Esophagus muscularis mucosa (tissue), 4 donors: Measurements from ENCODE around the gene BMX. TPM values are rescaled to one million over a fixed set of nuclear protein-coding genes. Genes with fewer than 3 reads are reported as not detected.

Experiments used
- DNase-seq: peaks from one replicate; pipeline ENCODE4 v3.0.0-alpha.2; 2017; ENCODE audit errors: extremely low spot score
- H3K27ac ChIP-seq, 4 donors: fragments of 200-600 bp; sonication (generic); replicated peaks in 1 of 4; 1 replicate in 3 of 4; 2 replicates in 1 of 4; pipeline ENCODE4 v1.5.1; 2016 to 2019; ENCODE audit warnings: mild to moderate bottlenecking in 1 of 4
- H3K27me3 ChIP-seq, 4 donors: fragments of 200-600 bp; sonication (generic); one replicate each; pipeline versions ENCODE4 v1.5.1 to v1.6.0; 2016 to 2019
- H3K36me3 ChIP-seq, 4 donors: fragments of 200-600 bp; sonication (generic); one replicate each; pipeline ENCODE4 v1.5.1; 2016 to 2019
- H3K4me1 ChIP-seq, 4 donors: fragments of 200-600 bp; sonication (generic); one replicate each; pipeline ENCODE4 v1.5.1; 2016 to 2019
- H3K4me3 ChIP-seq, 4 donors: fragments of 200-600 bp; sonication (generic); 1 replicate in 2 of 4; 2 replicates in 2 of 4; pipeline ENCODE4 v1.5.1; 2016 to 2019; ENCODE audit warnings: mild to moderate bottlenecking in 4 of 4, moderate library complexity in 1 of 4
- H3K9me3 ChIP-seq, 4 donors: fragments of 200-600 bp; sonication (generic); 1 replicate in 3 of 4; 2 replicates in 1 of 4; pipeline ENCODE4 v1.5.1; 2016 to 2019
- EP300 ChIP-seq: sonication (generic); formaldehyde crosslinking; IDR thresholded peaks from one replicate; pipeline ENCODE4 v1.6.1; 2017; ENCODE audit warnings: antibody characterized with exemption
- POLR2A ChIP-seq: fragments of 450-650 bp; IDR thresholded peaks from one replicate; pipeline ENCODE4 v1.6.1; 2017; ENCODE audit warnings: antibody characterized with exemption, moderate library complexity, mild to moderate bottlenecking, low read depth
- POLR2AphosphoS5 ChIP-seq, 2 donors: sonication (generic); formaldehyde crosslinking; IDR thresholded peaks; one replicate each; pipeline ENCODE4 v1.6.1; 2017; ENCODE audit warnings: antibody characterized with exemption in 2 of 2
- WGBS: methylation state at CpG from one replicate; pipeline ENCODE4 v1.1.5; 2018; 5-methylcytosine and 5-hydroxymethylcytosine counted together
- intact Hi-C: fragments of 100-400 bp; cut with DNase I; formaldehyde crosslinking; loops from one replicate; pipeline ENCODE4 v1.15.1; 2023
- total RNA-seq, 4 donors: library from RNA; depleted of rRNA; stranded (reverse); fragments of >200 nt; gene quantifications; one replicate each; pipeline versions ENCODE4 v1.1.0 to v1.2.1, GENCODE V29; 2016
- TF ChIP-seq, protein P1 (sequence below), 3 experiments: fragments of 200-600 bp in 2 of 3; fragments of 450-650 bp in 1 of 3; sonication (generic) in 2 of 3; IDR thresholded peaks; one replicate each; pipeline ENCODE4 v1.5.1; 2017 to 2019; ENCODE audit warnings: antibody characterized with exemption in 3 of 3, mild to moderate bottlenecking in 2 of 3, moderate library complexity in 1 of 3

Gene BMX
- total RNA-seq, 4 donors from 2014 or later, result 2.0 to 2.9 (median 2.7) TPM

DNA sequence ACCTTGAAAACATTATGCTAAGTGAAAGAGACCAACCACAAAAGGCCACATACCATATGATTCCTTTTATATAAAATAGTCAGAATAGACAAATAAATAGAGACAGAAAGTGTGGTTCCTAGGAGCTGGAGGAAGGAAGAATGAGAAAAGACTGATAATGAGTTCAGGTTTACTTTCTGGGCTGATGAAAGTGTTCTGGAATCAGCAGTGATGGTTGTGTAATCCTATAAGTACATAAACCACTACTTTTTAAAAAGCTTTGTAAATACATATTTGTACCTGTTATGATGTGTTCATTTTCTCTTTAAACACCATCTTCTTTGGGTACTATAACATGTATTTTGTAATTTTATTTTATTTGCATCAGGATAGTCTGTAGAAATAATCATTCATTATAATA lies 28.1 kb upstream of the BMX start:
- no peak for DNase-seq
- TF ChIP-seq, protein P1, sequence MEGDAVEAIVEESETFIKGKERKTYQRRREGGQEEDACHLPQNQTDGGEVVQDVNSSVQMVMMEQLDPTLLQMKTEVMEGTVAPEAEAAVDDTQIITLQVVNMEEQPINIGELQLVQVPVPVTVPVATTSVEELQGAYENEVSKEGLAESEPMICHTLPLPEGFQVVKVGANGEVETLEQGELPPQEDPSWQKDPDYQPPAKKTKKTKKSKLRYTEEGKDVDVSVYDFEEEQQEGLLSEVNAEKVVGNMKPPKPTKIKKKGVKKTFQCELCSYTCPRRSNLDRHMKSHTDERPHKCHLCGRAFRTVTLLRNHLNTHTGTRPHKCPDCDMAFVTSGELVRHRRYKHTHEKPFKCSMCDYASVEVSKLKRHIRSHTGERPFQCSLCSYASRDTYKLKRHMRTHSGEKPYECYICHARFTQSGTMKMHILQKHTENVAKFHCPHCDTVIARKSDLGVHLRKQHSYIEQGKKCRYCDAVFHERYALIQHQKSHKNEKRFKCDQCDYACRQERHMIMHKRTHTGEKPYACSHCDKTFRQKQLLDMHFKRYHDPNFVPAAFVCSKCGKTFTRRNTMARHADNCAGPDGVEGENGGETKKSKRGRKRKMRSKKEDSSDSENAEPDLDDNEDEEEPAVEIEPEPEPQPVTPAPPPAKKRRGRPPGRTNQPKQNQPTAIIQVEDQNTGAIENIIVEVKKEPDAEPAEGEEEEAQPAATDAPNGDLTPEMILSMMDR (IDR thresholded peaks at IDR 0.05), result no peak
- TF ChIP-seq EP300 (no peak), POLR2A (no peak), POLR2AphosphoS5 (IDR thresholded peaks at IDR 0.05) (no peak)
- H3K9me3 ChIP-seq, result no peaks in the 10 kb centered on the region
- peaks cover 0 to 5% (median 0%) of the 10 kb centered on the region in 4 donors for H3K4me1 ChIP-seq
- H3K27ac ChIP-seq, result no peak overlapping the region
- intact Hi-C loops, result loop anchor here (5.0 kb wide), 1 partner anchor 90 kb away; no protein-coding TSS in a partner anchor
- H3K4me3 ChIP-seq, result no peak overlapping the region
- H3K27me3 ChIP-seq, result no peaks in the 10 kb centered on the region
- H3K36me3 ChIP-seq, result no peaks in the 10 kb centered on the region

DNA sequence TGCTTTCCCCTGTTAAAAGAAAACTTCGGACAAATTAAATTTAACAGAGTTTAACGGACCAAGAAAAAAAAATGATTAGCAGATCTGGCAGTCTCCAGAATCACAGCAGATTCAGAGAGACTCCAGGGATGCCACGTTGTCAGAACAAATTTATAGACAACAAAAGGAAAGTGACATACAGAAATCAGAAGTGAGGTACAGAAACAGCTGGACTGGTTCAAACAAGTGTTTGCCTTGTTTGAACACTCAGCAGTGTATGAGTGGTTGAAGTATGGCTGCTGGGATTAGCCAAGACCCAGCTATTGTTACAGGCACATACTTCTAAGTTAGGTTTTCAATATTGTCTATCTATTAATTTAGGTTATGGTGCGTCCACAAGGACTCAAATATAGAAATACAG lies 26.6 kb upstream of the BMX start:
- Histone ChIP-seq H3K4me3 (no peak overlapping the region), H3K9me3 (no peaks in the 10 kb centered on the region), H3K4me1 (no peaks in the 10 kb centered on the region), H3K27me3 (no peaks in the 10 kb centered on the region), H3K36me3 (peaks cover 0 to 8% (median 3%) of the 10 kb centered on the region in 4 donors), H3K27ac (no peak overlapping the region)
- DNase-seq, result no peak
- TF ChIP-seq POLR2A (no peak), EP300 (no peak), POLR2AphosphoS5 (IDR thresholded peaks at IDR 0.05) (no peak)
- TF ChIP-seq, protein P1 (IDR thresholded peaks at IDR 0.05), result no peak
- 80% methylated on average over 4 of the region's 4 CpGs for WGBS
- intact Hi-C loops, result loop anchor here (5.0 kb wide), 1 partner anchor 88 kb away; no protein-coding TSS in a partner anchor

DNA sequence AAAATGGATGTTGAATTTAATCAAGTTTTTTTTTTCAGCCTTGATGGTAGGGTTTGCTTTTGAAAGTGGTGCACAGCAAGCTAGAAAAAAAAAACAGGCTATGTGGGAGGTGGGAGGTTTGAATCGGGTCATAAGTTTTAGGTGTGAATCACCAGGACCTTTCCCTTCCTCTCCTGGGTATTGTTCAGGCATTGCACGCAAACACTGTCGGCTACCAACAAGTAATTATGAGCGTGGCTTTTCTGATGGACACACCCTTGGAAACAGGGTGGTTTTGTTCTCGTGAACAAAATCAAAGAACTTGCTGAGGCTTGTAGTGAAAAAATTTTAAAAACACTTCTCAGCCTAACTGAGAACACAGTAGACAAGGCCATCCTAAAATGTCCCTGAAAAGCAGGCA lies 25.6 kb upstream of the BMX start:
- intact Hi-C loops, result no loop called here
- no peaks in the 10 kb centered on the region for H3K4me1 ChIP-seq
- WGBS, result 79% methylated on average over 5 of the region's 5 CpGs
- no peak overlapping the region for H3K27ac ChIP-seq
- no peak overlapping the region for H3K4me3 ChIP-seq
- no peaks in the 10 kb centered on the region for H3K27me3 ChIP-seq
- DNase-seq, result no peak
- peaks cover 0 to 11% (median 4%) of the 10 kb centered on the region in 4 donors for H3K36me3 ChIP-seq
- no peaks in the 10 kb centered on the region for H3K9me3 ChIP-seq
- TF ChIP-seq EP300, result no peak
- TF ChIP-seq POLR2AphosphoS5 (IDR thresholded peaks at IDR 0.05), result no peak
- no peak for TF ChIP-seq POLR2A
- TF ChIP-seq, protein P1 (IDR thresholded peaks at IDR 0.05), result no peak

DNA sequence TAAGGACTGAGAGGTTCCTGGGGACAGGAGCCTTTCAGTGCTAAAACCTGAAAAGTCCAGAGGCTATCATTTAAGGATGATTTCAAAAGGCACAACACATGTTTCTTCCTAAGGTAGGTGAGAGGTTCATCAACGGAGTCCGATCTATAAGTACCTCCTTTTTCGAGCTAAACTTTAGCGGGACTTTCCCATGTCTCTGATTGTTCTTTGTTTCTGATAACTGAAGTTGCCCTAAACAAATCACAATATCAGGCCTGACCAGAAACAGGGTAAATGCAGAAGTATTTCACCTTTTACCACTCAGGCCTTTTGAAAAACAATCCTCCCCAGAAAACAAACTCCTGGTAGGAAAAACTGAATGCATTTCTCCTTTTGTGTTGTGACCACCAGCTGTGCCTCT lies 25.1 kb upstream of the BMX start:
- Histone ChIP-seq H3K27me3 (no peaks in the 10 kb centered on the region), H3K4me1 (no peaks in the 10 kb centered on the region), H3K4me3 (no peak overlapping the region), H3K9me3 (no peaks in the 10 kb centered on the region), H3K36me3 (peaks cover 0 to 11% (median 4%) of the 10 kb centered on the region in 4 donors), H3K27ac (no peak overlapping the region)
- no peak for DNase-seq
- no peak for TF ChIP-seq POLR2AphosphoS5 (IDR thresholded peaks at IDR 0.05)
- TF ChIP-seq EP300, result no peak
- TF ChIP-seq, protein P1 (IDR thresholded peaks at IDR 0.05), result no peak
- no peak for TF ChIP-seq POLR2A
- WGBS, result 83% methylated on average over 4 of the region's 4 CpGs
- intact Hi-C loops, result no loop called here

DNA sequence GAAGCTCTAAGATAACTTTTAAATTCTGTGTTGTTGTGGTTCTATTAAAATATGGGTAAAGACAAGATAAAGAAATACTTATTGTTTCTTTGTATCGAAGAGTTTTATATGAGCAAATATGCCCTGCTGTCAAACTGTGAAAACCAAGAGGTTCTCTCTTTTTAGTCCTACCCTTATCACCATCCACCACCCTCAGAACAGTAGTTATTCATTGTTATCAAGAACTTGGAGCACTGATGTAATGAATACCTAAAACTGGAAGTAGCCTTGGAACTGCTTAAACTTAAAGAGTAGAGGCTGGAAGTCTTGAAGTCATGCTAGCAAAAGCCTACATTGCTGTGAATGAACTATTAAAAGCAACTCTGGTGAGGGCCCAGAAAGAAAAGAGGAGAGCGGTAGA lies 16.7 kb upstream of the BMX start:
- Histone ChIP-seq H3K4me3 (no peak overlapping the region), H3K27ac (no peak overlapping the region), H3K9me3 (no peaks in the 10 kb centered on the region), H3K4me1 (no peaks in the 10 kb centered on the region), H3K27me3 (no peaks in the 10 kb centered on the region), H3K36me3 (peaks cover 0 to 4% (median 0%) of the 10 kb centered on the region in 4 donors)
- no peak for TF ChIP-seq POLR2AphosphoS5 (IDR thresholded peaks at IDR 0.05)
- TF ChIP-seq POLR2A, result no peak
- TF ChIP-seq, protein P1 (IDR thresholded peaks at IDR 0.05), result no peak
- no peak for TF ChIP-seq EP300
- intact Hi-C loops, result no loop called here
- DNase-seq, result no peak
- 95% methylated on average over 2 of the region's 2 CpGs for WGBS
